Measurements from ENCODE around the gene DNM1L.

The DNM1L gene

DNA sequence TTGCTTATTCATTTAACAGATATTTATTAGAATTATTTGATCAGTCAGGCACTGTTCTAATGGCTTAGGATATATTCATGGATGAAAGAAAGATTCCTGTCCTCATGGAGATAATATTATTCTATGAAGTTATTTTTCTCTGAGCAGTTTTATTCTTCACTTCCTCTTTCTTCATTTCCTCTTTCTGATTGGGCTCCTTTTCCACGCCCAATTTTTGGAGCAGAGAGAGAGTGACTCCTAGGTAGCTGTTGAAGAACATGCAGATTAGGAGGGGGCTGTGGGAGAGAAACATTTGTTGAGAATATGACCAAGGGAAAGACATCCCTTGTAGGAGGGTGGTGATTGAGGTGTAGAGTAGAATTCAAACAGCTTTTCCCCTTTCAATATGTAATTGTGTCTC lies 82.6 kb downstream of the DNM1L start:
- DNase-seq = no peak

GRCh38 chr12:32765906-32766305 lies 86.8 kb downstream of the DNM1L start:
- DNase-seq = no peak

GRCh38 chr12:32768518-32768917 lies 89.4 kb downstream of the DNM1L start:
- DNase-seq = no peak

DNA sequence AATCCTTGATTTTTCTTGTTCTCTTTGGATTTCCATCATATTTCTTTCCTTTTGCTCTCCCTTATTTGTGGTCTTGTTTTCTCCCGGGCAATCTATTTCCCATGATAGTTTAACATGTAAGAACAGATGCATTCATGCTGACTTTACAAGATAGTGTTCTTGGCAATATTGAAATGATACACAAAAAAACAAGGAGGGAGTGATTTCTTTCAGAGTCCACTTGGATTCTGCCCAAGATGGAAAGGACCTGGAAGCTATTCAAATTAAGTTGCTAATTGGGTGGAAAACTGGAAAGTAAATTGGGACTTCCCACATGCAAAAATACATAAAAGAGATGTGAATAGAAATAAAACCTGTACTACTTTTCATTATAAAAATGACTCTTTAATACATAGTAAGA lies 91.0 kb downstream of the DNM1L start:
- no peak for DNase-seq

- no peak for DNase-seq
These were observed 94.6 kb downstream of the DNM1L start for GRCh38 chr12:32773691-32774090.

DNA sequence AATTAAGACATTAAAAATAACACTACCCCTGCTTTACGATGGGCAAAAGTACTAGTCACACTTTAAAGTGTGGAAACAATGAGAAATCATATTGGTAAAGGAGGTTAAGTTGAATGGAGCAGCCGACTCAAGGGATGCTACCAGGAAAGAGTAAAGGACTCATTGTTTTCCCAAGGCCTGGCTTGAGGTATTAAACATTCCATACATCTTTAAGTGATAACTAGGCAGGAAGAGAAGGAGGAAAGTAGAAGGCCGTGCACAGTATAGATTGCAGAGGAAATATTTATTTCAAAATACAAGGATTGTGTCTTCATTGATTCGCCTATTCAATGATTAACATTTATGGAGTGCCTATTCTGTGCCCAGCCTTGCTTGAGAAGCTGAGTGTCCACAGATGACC lies 97.2 kb downstream of the DNM1L start:
- DNase-seq = no peak

DNA sequence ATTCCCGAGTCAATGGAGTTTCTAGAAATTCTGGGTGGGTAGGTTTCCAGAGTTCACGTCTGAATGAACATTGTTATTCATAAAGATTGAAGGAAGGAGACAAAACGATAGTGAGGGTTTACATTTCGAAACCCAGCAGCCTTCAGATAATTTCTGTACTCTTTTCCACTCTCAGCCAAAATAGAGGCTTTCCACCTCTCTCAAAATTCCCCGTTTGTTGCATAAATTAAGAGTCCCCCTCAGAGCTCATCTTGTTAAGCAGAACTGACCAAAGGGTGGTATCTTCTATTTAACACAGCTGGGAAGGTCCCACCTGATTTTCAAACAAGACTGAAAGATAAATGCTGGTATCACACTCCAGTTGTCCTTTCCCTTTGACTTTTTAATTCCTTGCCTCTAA lies 98.1 kb downstream of the DNM1L start:
- no peak for DNase-seq

GRCh38 chr12:32777691-32778175 lies 98.6 kb downstream of the DNM1L start:
- no peak for DNase-seq

- DNase-seq = no peak
These were observed 101.0 kb downstream of the DNM1L start for GRCh38 chr12:32780071-32780470.

- no peak for DNase-seq
These were observed 103.9 kb downstream of the DNM1L start for GRCh38 chr12:32783029-32783428.

DNA sequence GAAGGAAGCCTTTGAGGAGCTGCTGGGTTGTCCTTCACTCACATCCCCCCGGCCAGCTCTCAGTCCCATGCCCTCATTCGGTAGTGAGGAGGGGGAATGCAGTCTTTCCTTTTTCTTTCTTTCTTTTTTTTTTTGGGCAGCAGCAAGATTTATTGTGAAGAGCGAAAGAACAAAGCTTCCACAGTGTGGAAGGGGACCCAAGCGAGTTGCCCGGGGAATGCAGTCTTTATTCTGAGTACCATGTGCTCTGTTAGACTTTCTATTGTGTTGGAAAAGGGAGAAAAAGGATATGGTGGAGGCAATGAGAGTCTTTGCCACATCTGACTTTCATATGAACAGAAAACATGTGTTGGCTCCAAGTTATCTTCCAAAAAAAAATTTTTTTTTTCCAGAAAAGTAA lies 106.5 kb downstream of the DNM1L start:
- DNase-seq = no peak

GRCh38 chr12:32788405-32788804 lies 109.3 kb downstream of the DNM1L start:
- no peak for DNase-seq

- DNase-seq = no peak
These were observed 110.3 kb downstream of the DNM1L start for GRCh38 chr12:32789446-32789845.

DNA sequence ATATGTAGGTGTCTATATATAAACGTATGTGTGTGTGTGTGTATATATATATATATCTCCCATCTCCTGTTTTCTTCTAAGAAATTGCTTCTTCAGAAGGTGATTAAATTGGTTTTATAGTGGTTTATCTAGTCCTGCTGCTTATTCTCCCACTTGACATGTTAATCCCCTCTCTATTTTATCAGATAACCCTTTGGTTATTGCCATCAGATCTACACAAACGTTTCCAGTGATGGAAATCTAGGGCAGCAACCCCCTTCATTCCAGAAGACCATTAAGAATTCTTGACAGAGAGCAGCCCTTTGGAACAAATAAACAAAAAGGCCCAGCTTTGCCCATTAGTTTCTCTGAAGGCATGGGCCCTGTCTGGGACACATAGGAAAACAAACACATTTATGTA lies 110.8 kb downstream of the DNM1L start:
- DNase-seq = no peak

GRCh38 chr12:32794281-32794680 lies 115.2 kb downstream of the DNM1L start:
- no peak for DNase-seq
